Suppressor macrophage treated with lipopolysaccharide for 4 hours (primary cell): ENCODE results near the gene SLC9A9.
A peak's percentile ranks its signal among the peaks of the same experiment; 100 is the strongest.

Experiments used
- DNase-seq: peaks from one replicate; pipeline ENCODE4 v3.0.0-alpha.2; 2020

Gene SLC9A9

DNA sequence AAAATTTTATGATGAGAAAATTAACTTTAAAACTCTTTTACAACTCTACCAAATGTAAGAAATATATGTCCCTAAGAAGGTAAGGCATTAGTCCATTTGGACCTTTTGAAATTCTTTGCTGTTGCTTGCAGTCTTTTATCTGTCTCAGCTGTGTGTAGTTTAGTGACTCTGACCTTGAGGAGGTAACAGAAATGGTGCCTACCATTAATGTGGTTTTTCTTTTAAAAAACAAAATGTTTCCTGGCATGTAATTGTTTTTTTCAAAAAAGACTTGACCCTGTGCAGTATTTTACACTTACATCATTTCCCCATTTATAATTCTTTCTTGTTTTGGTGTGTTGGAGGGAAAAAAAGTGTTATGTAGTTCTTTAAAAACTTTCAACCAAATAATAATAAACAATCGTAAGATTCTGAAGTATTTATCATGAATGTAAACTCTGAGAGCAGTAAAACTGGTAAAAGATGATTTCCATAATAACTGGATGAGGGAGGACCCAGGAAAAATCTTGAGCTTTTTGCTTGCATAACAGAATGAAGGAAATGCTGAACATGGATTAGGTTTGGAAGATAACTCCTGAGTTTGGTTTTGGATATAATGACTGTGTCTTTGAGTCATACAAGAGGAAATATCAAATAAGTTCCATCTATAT lies 503.6 kb downstream of the SLC9A9 start:
- no peak for DNase-seq

DNA sequence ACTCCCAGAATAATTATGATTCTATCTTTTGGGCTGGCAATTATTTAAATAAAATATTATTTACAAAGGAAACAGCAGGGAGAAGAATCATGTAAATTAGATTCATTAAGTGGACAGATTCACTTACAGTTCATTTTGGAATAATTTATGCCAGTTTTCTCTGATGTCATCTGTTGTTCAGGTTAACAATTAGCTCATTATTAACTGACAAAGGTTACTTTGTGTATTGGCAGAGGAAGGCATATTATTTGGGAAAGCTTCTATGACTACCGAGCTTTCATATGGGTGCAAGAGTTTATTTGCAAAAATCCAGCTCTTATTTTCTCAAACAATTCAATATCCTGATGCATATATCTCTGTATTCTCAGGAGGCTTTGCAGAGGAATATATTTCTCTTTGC lies 504.3 kb downstream of the SLC9A9 start:
- no peak for DNase-seq

- no peak for DNase-seq
These were observed 505.2 kb downstream of the SLC9A9 start for GRCh38 chr3:143343031-143343430.

GRCh38 chr3:143339451-143339850 lies 508.8 kb downstream of the SLC9A9 start:
- no peak for DNase-seq

- no peak for DNase-seq
These were observed 510.9 kb downstream of the SLC9A9 start for GRCh38 chr3:143337387-143337786.

DNA sequence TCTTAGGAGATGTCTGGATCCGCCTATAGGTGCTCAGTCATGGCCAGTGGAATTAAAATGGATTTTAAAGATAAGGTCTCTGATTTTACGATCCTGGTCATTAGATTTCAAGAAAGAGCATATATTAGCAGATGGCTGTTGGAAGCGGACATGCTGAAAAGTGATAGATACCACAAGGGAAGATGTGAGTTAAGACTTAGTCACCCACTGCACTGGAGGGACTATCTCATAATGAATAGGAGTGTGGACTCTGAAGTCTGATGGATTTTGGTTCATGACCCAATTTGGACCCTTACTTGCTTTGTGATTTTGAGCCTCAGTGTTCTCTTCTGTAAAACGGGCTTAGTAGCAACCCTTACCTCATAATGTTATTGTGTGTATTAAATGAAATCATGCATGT lies 514.0 kb downstream of the SLC9A9 start:
- no peak for DNase-seq

DNA sequence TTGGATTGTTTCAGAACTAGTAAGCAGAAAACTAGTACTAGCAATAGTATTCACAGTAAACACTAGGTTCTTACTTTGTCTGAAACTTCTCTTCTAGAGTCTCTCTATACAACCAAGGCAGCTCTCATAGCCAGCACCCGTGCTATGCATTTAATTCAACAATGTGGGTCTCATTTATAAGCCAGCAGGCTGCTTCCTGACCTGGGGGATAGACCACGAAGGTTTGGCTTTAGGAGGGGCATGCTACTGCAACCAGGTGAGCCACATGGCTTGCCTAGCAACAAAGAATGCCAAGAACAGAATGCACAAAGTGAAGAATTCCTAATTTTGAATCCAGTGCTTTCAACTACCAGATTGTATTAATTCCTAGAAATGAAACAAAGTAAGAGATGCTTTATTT lies 514.9 kb downstream of the SLC9A9 start:
- no peak for DNase-seq

GRCh38 chr3:143332026-143332425 lies 516.2 kb downstream of the SLC9A9 start:
- no peak for DNase-seq

- peak; percentile 61 for DNase-seq
These were observed 516.9 kb downstream of the SLC9A9 start for GRCh38 chr3:143331350-143331749.

GRCh38 chr3:143330296-143330868 lies 517.9 kb downstream of the SLC9A9 start:
- no peak for DNase-seq

DNA sequence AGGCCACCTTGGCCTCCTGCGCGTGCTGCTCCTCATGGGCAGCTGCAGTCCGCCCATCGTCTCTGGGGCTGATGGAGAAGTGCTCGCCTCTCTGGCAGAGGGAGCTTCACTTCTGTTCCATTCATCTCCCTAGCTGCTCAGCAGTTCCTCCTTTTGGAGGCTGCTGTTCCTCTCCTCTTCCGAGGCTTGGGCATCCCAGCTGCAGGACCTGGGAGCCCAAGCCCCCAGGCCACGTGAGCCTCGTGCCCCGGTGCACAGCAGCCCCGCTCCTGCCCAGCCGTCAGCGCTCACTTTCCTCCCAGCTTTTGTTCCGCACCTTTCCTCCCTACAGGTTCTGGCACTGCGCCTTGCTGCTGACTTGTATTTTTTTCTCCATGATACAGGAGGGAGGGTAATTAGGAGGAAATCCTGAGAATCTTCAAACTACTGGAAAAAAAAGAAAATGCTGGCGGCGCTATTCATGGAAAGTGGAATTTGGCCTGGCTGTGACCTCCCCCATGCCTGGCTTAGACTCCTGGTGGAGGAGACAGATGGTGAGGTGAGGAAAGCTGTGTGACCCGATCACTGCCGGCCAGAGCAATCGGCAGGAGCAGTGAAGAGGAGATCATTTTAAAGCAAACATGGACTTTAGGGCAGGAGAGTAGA lies 518.6 kb downstream of the SLC9A9 start:
- DNase-seq: peak; percentile 27

DNA sequence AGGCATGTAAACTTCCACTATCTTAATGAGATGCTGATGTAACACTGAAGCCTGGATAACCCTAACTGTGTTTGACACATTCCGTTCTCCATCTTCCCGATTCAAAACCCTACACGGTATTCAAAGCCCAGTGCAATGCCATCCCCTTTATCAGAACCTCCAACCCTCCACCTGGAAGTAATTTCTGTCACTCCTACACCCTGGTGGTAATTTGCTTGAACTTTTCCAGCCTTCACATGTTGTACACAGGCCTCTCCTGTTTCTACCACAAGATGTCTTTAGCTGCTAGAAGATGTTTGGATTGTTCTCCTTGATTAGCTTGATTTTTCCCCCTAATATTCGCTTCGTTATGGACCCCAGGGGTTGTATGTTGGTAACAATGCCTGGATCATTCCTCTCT lies 519.8 kb downstream of the SLC9A9 start:
- no peak for DNase-seq

GRCh38 chr3:143326983-143327778 lies 521.1 kb downstream of the SLC9A9 start:
- peak; percentile 30 for DNase-seq

- no peak for DNase-seq
These were observed 527.1 kb downstream of the SLC9A9 start for GRCh38 chr3:143321058-143321769.

GRCh38 chr3:143315766-143316165 lies 532.5 kb downstream of the SLC9A9 start:
- peak; percentile 41 for DNase-seq

DNA sequence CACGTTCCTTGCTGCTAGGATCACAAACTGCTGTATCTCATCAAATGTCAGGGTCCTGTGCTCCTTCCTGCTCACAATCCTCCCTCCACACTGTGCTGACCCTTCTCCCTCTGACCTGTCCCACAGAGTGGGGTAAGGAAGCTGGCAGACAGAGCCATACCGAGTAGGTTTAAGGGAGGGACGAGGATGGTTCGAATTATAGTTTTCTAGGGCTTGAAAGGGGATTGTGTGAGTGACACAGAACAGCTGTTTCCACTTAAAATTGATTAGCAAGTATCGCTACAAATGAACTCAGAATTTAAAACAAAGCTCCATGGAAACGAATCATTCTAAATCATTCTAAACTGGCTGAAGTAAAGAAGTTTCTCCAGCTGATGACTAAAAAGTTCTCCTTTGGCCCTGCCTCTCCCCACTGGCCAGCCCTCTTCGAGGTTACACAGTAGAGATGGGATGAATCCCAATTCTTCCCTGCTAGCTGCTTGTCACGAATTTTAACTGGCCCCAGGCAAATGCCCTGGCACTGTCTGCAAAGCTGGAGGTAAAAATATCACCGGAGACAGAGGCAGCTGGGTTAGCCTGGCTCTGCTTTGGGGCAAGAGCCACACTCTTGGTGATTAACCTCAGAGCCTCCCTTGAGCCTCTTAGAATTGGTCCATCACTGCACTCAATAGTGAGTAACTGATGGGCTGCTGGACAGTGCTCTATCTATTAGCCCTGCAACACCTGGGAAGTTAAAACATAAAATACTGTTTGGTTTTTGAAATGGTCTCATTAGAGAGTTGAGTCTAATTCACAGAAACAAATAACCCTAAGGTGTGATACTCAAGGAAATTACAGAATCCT lies 533.8 kb downstream of the SLC9A9 start:
- no peak for DNase-seq

- no peak for DNase-seq
These were observed 534.4 kb downstream of the SLC9A9 start for GRCh38 chr3:143313893-143314188.

DNA sequence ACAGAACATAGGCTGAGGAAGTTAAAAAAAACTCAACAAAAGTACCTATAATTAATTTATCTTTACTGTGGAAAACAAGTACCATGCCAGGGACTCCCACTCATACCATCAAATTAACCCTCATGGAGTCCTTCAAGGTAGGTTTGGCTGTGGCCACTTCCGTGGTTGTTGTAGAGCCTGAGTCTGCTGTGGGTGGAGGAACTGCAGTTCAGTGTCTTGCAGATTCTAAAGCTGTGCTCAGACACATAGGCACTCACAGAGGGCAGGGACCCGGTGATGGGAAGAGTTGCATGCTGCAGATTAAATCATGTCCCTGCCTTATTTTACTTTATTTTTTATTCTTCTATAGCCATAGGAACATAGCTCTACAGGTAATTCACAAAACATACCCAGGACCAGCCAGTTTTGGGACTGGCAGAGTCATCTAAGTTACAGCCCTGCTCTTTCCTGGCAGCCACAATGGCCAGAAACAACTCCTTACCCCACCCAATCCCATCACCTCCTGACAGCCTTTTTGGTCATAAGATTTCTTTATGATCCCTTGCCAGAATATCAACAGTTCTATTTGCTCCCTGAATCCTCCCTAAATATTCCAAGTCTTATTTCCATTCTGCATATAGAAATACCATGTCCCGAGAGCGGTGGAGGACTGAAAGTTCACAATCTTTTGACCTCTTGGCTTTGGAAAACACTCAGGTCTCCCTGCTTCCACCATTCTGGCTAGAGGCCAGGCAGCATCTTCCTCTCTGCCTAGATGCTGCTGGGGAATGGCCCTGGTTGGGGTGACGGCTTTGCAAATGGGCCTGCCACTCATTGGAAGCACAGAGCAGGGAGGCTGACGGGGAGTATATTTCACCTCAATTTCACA lies 535.0 kb downstream of the SLC9A9 start:
- no peak for DNase-seq

GRCh38 chr3:143311096-143311495 lies 537.2 kb downstream of the SLC9A9 start:
- DNase-seq: no peak

- DNase-seq: no peak
These were observed 538.6 kb downstream of the SLC9A9 start for GRCh38 chr3:143309705-143310104.

DNA sequence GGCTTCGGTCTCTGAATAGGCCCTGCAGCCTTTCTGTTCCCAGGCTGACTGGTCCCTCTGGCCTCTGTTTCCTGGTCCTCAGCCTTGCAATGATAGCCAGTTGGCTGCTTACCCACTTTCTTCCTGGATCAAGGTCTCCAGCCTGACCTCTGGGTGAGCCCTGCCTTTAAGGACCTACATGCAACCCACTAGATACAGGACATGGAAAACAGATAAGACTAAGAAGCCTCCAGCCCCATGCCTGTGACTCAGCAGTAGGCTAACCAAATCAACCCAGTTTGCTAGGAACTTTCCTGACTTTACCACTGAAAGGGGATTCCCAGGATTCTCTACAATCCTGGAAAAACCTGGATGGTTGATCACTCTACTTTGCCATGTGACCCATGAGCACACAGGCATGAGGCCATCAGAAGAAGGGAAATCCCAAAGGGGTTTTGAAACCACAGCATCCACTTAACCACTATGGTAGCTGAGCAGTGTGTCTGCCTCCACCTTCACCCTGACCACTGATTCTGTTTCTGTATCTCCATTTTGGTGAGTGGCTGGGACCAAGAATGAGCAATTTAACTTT lies 540.6 kb downstream of the SLC9A9 start:
- DNase-seq: peak; percentile 93
